ENCODE data around the gene ATP5ME. TPM values are rescaled to one million over a fixed set of nuclear protein-coding genes. Genes with fewer than 3 reads are reported as not detected.

Gene ATP5ME
- total and polyA plus RNA-seq, 2 experiments from 2014 or later, result 177 to 1,438 TPM

- peaks cover 8% of the 10 kb centered on the region for H3K4me1 ChIP-seq (ENCODE audit: low read depth)
- no peak for DNase-seq (ENCODE audit: low read depth in 1 of 2, low spot score in 1 of 2)
- no peak overlapping the region for H3K27ac ChIP-seq
- H3K27me3 ChIP-seq, result no peaks in the 10 kb centered on the region
- no peak overlapping the region for H3K4me3 ChIP-seq
- H3K36me3 ChIP-seq, result no peaks in the 10 kb centered on the region
- TF ChIP-seq CTCF (IDR thresholded peaks at IDR 0.05; ENCODE audit: low read depth, low read length), result no peak
- H3K9me3 ChIP-seq (ENCODE audit: low read depth), result no peaks in the 10 kb centered on the region
Observed at GRCh38 chr4:655464-656151, 18.5 kb downstream of the ATP5ME start.

GRCh38 chr4:654871-655463, 19.1 kb downstream of the ATP5ME start:
- H3K27me3 ChIP-seq, result no peaks in the 10 kb centered on the region
- H3K4me3 ChIP-seq, result no peak overlapping the region
- H3K9me3 ChIP-seq (ENCODE audit: low read depth), result no peaks in the 10 kb centered on the region
- H3K36me3 ChIP-seq, result no peaks in the 10 kb centered on the region
- no peak overlapping the region for H3K27ac ChIP-seq
- H3K4me1 ChIP-seq (ENCODE audit: low read depth), result peaks cover 8% of the 10 kb centered on the region
- no peak for TF ChIP-seq CTCF (IDR thresholded peaks at IDR 0.05; ENCODE audit: low read depth, low read length)
- DNase-seq (ENCODE audit: low read depth in 1 of 2, low spot score in 1 of 2), result no peak

GRCh38 chr4:654503-654845, 19.6 kb downstream of the ATP5ME start:
- no peak for DNase-seq (ENCODE audit: low read depth in 1 of 2, low spot score in 1 of 2)
- H3K4me3 ChIP-seq, result no peak overlapping the region
- H3K27ac ChIP-seq, result no peak overlapping the region
- peaks cover 8% of the 10 kb centered on the region for H3K4me1 ChIP-seq (ENCODE audit: low read depth)
- H3K27me3 ChIP-seq, result no peaks in the 10 kb centered on the region
- H3K36me3 ChIP-seq, result no peaks in the 10 kb centered on the region
- no peak for TF ChIP-seq CTCF (IDR thresholded peaks at IDR 0.05; ENCODE audit: low read depth, low read length)
- H3K9me3 ChIP-seq (ENCODE audit: low read depth), result no peaks in the 10 kb centered on the region

- no peaks in the 10 kb centered on the region for H3K27me3 ChIP-seq
- H3K27ac ChIP-seq, result no peak overlapping the region
- H3K4me1 ChIP-seq (ENCODE audit: low read depth), result peaks cover 8% of the 10 kb centered on the region
- H3K4me3 ChIP-seq, result no peak overlapping the region
- no peaks in the 10 kb centered on the region for H3K36me3 ChIP-seq
- H3K9me3 ChIP-seq (ENCODE audit: low read depth), result no peaks in the 10 kb centered on the region
- TF ChIP-seq CTCF (IDR thresholded peaks at IDR 0.05; ENCODE audit: low read depth, low read length), result no peak
- no peak for DNase-seq (ENCODE audit: low read depth in 1 of 2, low spot score in 1 of 2)
Observed at GRCh38 chr4:653831-654502, 20.1 kb downstream of the ATP5ME start.

GRCh38 chr4:653080-653821, 20.8 kb downstream of the ATP5ME start:
- H3K27ac ChIP-seq, result no peak overlapping the region
- no peaks in the 10 kb centered on the region for H3K9me3 ChIP-seq (ENCODE audit: low read depth)
- H3K4me1 ChIP-seq (ENCODE audit: low read depth), result peaks cover 14% of the 10 kb centered on the region
- no peaks in the 10 kb centered on the region for H3K27me3 ChIP-seq
- TF ChIP-seq CTCF (IDR thresholded peaks at IDR 0.05; ENCODE audit: low read depth, low read length), result no peak
- DNase-seq (ENCODE audit: low read depth in 1 of 2, low spot score in 1 of 2), result no peak
- H3K4me3 ChIP-seq, result no peak overlapping the region
- H3K36me3 ChIP-seq, result no peaks in the 10 kb centered on the region
